Activated T-helper 1 cell treated with anti-CD3 and anti-CD28 coated beads, Interleukin-2, amount 50 U/mL, for 16 hours (primary cell): ENCODE results near the gene TGM1.
"Not testable (repeated sequence)": the region's sequence is repeated elsewhere in the genome, so short reads cannot be mapped to it uniquely, and the experiment has no call there.

Experiments used
- DNase-seq, 2 donors: peaks; one replicate each; pipeline ENCODE4 v3.0.0-alpha.2; 2020; ENCODE audit warnings: low read depth in 1 of 2, low spot score in 1 of 2

TGM1 gene

DNA sequence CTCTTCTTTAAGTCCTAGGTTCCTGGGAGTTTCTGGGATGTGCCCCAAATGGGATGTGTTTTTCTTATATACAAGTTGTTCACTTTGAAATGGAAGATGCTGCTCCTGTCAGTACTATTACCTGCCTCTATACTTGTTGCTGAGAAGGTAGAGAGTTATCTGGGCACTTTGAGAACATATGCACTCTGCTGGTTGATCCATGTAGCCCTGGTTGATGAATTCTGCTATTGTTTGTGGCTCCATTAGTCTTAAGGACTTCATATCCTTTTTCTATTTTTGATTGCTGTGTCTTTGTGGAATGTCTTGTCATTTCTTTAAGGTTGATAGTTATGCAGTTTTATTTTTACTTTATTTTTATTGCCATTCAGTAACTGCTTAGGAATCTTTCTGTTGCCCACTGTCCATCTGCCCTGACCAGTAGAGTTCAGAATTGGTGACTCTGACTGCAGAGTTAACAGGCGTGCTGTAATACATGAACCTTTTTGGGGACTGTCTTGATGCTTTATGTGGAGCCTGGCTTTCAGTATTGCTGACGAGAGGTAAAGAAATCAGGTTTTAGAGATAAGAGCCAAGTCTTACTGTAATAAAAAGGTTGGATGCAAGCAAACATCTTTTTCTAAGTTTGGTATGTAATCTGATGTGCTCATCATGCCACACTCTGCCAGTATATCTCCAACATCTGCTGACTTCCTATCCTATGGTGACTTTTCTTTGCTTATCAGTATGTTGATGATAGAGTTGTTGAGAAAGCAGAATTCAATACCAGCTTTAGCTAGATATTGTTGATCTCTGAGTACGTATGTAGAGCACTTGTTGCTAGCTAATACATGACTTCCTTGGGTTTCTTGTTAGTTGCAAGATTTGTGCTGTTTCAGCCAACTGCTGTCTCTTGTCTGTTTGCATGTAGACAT is 28.6 kb downstream of the TGM1 start:
- DNase-seq: no peak

DNA sequence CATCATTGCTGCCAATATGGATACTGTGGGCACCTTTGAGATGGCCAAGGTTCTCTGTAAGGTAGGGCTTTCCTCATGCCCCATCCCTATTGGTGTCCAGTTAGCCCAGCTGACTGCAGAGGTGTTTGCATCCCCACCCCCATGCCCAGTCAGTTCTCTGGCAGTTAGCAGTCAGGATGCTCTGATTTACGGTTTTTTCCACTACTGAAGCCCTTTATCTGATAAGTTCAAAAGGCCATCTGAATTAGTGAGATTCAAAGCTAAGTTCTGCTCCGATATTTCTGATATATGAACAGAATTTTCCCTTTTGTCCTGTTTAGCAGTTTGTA is 29.5 kb downstream of the TGM1 start:
- no peak for DNase-seq

DNA sequence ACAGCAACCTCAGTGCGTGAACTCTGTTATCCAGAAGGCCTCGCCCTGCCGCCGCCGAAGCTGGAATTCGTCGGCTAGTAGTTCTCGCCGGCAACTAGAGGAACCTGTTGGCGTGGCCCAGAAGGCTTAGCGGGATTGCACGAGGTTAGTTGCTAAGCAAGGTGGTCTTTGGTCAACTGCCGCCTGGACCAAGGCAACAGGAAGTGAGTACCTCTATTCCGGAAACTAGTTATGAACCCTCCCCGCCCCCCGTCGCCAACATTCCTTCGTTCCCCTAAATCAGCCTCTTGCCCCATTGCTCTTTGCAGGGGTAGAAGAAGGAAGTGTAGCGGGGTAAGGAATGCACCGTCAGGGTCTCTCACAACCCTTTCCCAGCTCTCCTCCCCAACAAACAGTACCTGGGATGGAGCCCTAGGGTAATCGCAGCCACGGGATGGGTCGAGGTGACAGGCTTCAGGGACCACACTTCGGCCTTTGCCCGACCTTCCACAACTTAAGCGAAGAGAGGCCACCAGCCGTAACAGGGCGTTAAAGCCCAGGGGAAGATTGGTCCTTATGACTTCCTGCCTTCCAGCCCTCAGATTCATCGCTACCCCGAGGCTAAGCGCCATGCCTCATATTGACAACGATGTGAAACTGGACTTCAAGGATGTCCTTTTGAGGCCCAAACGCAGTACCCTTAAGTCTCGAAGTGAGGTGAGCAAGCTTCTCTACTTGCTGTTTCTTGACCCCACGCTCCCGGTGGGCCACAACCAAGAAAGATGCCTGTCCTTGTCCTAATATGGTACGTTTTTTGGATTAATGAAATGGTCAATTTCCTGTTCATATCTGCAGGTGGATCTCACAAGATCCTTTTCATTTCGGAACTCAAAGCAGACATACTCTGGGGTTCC is 30.1 kb downstream of the TGM1 start, which contains the start of gene GMPR2:
Gene GMPR2, plus strand, starts transcription at position 285 of the 893 bp plus-strand sequence. Its CDS starts 325 bp downstream, at position 610.
- DNase-seq: no peak

DNA sequence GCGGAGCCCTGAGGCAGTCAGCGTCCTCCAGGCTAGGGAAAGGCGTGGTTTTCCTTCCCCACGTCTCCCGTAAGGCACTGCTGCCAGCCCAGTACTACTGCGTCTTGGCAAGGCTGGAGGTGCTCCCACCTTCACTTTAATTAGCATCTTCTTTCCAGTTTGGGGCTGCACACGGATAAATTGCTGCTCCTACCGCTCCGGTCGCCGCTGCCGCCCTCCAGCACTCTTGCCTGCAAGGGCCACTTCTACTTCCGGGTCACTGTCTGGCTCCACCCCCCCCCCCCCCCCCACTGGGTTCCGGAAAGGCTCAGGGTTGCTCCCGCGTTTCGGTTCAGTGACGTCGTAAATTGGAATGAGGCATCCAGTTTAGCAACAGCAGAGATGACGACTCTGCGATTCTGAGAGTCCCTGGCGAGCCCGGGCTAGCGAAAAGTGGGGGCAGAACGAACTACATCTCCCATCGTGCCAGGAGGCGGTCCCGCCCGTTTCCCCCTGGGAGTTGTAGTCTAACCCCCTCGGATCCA is 30.8 kb downstream of the TGM1 start, which contains the start of gene NEDD8:
Gene NEDD8, minus strand, starts transcription at position 247 of the 524 bp plus-strand sequence. Its CDS starts 100 bp downstream, at position 147.
- DNase-seq: peak; percentile 67 to 80

DNA sequence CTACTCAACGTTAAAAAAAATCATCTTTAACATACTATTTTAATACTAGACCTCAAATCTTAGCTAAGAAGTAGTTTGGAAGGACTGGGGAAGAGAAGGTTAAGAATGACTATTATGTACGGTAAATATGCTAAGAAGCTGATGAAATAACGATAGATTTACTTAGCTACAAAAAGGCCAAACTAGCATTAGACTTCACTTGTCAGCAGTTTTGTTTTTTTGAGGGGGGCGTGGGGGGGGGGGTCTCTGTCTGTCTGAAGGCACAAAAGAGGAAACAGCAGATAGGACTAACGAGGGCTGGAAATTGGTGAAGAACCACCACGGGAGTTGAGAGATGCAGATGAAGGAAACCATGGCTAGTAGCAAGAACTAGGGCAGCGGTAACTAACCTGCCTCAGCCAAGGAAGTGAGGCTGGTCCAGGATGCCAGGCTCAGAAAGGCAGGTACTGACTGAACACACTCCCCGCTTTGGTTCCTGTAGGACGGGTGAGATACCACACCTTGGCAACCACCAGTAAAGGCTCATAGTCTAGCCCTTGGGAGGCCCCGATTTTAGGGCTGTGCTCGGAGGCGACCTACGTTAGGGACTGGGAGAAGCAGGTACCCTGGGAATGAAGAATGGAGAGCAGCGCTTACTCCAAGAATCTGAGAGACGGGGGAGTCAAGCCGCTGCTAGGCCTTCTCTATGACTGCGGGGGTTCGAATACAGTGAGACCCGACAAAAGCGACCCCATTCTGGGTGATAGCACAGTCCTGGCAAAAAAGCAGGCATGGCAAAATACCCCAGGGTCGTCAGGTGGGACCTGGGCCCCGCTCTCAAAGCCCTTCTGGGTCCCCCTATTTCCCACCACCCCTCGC is 31.5 kb downstream of the TGM1 start:
- DNase-seq: no peak

DNA sequence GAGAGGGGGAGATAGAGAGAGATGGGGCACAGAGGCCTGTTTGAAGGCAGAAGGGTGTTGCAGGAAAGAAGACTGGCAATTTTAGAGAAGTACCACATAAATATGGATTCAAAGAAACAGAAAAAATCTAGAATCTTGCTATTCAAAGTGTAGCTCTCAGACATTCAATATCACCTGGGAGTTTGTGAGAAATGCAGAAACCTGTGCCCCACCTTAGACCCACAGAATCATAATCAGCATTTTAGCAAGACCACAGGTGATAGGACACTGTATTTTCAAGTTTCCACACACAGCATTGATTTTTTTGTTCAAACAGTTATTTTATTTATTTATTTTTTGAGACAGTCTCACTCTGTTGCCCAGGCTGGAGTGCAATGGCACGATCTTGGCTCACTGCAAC is 34.1 kb downstream of the TGM1 start:
- no peak for DNase-seq

DNA sequence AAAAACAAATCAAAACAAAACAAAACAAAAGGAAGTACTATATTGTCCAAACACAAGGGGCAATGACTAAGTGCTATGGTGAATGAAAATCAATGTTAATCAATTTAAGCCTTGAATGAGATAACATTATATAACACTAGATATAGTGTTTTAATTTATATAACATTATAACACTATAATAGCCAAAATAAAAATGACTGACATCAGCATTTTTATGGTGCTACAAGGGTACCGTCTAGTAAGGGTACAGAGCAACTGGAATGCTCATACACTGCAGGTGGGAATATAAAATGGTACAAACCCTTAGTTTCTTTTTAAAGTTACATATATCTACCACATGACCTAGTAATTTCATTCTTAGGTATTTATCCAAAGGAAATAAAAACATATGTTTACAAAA is 36.5 kb downstream of the TGM1 start:
- DNase-seq: no peak

DNA sequence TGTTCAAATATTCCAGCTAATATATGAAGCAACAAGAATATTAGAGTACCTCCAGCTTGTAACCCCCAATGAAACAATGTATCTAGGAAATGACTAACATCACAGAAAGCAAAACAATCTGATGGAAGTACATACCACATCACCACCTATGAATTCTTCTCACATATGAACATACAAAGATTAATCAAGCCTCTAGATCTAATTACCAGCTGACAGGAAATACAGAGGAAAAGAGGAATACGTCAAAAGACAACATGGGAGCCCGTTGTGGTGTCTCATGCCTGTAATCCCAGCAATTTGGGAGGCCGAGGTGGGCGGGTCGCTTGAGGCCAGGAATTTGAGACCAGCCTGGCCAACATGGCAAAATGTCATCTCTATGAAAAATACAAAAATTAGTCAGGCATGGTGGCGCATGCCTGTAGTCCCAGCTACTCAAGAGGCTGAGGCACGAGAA is 38.3 kb downstream of the TGM1 start:
- no peak for DNase-seq

DNA sequence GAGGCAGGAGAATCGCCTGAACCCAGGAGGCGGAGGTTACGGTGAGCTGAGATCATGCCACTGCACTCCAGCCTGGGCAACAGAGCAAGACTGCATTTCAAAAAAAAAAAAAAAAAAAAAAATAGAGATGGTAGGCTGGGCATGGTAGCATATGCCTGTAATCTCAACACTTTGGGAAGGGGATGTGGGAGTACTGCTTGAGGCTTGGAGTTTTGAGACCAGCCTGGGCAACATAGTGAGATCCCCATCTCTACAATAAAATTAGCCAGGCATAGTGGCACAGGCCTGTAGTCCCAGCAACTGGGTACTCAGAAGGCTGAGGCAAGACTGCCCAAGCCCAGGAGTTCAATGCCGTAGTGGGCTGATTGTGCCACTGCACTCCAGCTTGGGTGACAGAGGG is 40.0 kb downstream of the TGM1 start:
- not testable (repeated sequence) for DNase-seq

DNA sequence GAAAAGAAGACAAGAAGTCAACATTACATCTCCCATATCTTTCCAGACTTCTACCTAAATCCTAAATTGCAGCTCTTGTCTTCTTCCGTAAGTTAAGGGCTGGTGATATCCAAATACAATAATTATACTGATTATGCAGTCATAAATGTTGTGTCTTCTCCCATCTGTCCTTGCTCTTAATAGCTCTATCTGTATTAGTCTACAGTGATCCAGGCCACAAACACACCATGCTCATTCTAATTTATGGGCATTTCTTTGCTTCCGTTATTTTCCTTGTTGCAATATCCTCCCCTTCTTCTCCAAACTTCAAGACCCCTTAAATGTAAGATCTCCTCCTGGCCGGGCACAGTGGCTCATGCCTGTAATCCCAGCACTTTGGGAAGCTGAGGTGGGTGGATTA is 43.5 kb downstream of the TGM1 start:
- DNase-seq: no peak

DNA sequence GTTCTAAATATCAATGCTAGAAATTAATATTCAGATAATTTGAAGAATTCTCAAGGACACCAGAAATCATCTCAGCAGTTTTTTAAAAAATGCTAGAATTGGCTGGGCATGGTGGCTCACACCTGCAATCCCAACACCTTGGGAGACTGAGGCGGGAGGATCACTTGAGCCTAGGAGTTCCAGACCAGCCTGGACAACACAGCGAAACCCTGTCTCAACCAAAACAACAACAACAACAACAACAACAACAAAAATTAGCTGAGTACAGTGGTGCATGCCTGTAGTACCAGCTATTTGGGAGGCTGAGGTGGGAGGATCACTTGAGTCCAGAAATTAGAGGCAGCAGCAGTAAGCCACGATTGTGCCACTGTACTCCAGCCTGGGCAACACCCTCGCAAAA is 43.9 kb downstream of the TGM1 start:
- DNase-seq: no peak

DNA sequence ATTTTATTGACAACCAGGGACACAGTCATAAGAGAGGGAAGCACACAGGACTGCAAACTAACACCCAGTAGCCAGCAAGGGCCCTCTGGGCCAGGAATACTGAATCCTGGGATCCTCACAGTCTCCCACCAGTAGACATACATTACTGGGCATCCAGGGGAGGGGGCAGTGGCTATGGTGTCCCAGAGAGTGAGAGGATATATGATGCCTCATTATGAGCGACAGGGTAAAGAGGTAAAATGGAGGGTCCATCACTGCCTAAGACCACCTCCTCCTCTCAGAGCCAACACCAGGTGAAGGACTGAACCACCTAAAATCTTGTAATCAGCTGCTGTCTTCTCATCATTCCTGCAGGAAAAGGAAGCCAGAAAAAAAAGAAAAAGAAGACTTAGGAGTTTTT is 46.1 kb downstream of the TGM1 start:
- not testable (repeated sequence) for DNase-seq

DNA sequence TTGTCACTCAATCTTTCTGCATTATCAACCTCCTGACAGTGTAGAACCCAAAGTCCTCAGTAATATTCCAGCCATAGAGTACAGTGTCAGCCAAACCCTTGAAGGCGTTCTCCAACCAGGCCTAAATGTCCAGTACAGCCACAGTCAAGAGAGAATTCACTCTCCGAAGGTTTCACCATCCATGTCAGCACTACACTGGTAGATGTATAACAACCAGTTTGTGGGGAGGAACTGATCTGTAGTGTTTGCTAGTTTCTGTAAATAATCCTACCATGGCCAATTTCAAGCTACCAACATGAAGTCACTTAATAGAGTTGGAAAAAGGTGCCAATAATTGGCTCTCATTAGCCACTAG is 46.7 kb downstream of the TGM1 start:
- no peak for DNase-seq

DNA sequence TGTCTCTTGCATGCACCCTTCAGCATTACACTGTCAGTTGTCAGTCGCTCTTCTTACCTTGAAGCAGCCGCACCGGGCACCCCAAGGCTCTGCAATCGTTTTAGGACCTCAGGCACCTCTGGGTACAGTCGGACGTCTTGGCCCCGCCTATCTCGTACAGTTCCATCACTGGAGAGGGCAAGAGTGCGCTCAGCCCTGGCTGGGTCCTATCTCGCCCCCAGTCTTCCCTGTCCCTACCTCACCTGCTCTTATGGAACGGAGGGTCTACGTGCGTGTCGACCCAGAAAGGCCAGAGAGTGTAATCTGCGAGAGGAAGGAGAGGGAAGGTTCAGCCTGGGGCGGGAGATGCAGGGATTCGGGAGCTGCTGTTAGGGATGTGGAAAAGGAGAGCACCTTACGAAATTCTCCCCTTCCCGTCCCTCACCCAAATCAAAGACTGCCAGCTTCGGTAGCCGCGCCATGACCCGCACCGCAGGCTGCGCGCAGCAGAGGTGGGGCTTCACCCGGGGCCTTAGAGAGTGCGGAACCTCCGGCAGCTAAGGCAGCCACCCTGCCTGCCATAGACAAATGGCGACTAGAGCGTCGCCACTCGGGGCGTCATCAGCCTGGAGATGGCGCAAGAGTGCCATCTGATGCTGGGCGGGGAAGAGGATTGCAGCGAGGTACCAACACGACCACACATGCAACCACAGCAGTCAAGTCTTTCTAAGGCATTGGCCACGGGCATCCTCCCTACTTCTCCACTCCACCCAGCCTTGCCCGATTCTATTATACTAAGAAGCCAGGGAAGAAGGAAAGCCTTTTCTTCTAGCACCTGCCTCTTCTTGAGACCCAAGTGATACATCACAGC is 47.3 kb downstream of the TGM1 start, which contains the start of gene MDP1:
Gene MDP1, minus strand, starts transcription at position 572 of the 850 bp plus-strand sequence. Its CDS starts 111 bp downstream, at position 461.
- DNase-seq: peak; percentile 70 to 75

DNA sequence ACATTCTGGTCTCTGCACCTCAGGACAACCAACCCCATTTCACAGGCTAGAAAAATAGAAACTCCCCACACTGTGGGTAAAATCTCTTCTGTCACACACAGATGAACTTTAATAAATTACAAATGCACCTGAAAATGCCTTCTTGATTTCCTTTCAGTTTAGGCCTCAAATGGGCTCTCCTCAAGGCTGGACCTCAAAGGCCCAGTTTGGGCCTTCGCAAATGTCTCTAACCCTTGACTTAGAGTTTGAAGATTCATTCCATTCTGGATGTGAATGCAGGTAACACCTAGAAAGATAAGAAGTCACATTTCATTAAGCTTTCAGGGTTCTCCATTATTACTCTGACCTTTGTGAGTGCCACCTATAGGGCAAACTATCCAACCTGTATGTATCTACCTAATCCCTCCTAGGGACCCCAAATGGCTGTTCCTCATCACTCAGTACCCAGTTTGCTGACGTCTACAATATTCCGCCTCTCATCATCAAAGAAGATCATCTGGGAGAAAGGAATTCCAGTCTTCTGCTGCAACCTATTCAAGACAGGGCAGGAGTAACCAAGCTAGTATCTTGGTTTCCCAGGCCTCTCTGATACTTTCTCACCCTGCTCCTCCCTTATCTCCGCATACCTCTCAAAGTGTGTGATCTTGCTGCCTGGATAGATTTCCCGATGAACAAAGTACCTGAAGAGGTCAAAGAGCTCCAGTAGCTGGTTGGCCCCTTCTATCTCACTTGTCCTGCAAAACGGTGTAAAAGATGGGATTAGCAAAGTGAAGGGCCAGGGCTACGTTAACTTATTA is 48.9 kb downstream of the TGM1 start:
- no peak for DNase-seq

DNA sequence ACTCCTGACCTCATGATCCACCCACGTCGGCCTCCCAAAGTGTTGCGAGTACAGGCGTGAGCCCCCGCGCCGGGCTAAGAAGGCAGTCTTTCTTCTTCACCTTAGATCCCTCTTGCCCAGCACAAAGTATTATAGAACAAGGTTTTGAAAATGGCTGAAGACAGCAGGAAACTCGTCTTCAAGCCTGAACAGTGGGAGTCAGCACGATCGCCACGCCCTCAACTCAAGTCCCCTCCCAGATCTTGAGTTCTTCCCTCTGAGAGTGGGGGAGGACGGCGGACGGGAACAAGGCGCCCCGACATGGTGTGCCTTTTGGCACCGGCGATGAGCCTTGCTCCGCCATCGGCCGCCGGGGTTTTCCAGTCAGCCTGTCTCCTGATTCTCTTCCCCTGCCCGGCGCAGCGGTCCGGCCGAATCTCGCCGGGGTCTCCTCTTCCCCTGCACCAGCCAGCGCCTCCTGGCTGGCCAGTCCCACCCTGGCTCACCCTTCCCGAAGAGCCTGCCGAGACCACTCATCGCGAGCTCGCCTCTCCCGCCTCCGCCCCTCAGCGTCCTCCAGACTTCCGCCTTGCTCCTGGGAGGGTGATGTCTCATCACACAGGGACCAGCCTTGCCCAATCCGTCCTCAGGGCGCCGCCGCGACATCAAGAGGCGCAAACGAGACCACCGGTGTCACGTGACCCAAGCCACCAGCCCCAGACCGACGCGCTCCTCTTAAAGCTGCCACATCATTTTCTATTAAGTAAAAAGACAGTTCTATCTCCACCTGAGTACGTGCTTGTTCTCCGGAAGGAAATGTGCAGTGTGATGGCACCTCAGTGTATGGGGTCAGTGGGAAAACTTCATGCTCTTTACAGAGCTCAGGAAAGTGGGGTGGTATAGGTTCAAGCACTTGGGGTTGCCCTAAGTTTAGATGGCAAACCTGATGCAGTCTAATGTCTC is 49.8 kb downstream of the TGM1 start, which contains the start of gene CHMP4A:
Gene CHMP4A, minus strand, starts transcription at position 565 of the 942 bp plus-strand sequence. Its CDS starts 49 bp downstream, at position 516.
- peak; percentile 92 to 93 for DNase-seq

DNA sequence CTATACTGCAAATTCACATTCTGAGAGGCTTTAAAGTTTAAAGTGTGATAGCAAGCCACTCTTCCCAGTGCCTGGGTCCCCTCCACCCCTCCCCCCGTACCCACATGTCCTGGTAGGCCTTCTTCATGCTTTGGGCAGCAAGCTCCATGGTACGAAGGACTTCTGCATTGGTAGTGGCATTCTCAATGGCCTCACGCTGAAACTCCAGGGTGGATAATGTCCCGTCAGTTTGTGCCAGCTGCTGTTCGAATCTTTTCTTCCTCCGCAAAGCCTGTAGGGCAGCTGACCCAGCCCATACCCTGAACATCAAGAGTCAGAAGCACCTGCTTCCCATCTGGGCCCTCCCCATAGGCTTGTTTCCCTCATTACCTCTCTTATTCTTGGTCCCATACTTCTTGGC is 51.7 kb downstream of the TGM1 start:
- no peak for DNase-seq

DNA sequence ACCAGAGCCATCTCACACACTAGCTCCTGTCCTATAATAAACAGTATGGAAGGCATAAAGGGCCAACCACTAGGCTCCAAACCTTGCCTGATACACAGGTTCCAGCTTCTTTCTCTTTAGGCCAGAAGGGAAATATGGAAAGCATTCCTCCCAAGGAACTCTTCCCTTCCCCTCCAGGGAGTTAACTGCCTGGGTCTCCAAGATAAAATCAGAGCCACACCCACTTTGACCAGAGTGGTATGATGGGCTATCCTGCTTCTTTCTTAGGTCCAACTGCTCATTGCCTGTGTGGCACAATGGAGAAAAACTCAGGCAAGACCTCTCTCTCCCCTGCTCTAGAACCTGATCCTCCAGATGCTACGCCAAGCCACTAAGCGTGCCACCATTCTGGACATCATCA is 55.4 kb downstream of the TGM1 start:
- DNase-seq: no peak
